HG03460 (cell line): ENCODE measurements around the gene RPL27.
"Not testable (repeated sequence)": the region's sequence is repeated elsewhere in the genome, so short reads cannot be mapped to it uniquely, and the experiment has no call there.

Experiments
- ATAC-seq: cut with Tn5 transposase; IDR thresholded peaks from one replicate; pipeline ENCODE4 v1.9.1; 2021; ENCODE audit not compliant: unreplicated experiment

The RPL27 gene

DNA sequence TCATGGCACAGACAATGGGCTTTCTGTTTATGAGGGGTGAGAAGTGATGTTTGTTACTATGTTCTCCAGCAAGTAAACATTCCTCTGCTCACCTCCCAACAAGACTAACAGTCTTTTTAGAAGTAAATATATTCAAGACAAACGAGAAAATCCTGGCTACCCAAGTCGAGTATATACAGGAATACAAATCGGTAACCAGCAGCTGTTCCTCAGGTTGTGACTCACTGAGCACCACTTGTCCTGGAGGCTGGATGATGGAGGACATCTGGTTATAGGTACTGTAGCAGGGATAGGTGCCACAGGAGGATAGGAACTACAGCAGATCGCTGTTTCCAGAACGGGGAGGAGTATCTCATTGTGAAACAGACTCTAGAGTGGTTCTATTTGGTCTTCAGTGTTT lies 5.3 kb upstream of the RPL27 start:
- no peak for ATAC-seq

DNA sequence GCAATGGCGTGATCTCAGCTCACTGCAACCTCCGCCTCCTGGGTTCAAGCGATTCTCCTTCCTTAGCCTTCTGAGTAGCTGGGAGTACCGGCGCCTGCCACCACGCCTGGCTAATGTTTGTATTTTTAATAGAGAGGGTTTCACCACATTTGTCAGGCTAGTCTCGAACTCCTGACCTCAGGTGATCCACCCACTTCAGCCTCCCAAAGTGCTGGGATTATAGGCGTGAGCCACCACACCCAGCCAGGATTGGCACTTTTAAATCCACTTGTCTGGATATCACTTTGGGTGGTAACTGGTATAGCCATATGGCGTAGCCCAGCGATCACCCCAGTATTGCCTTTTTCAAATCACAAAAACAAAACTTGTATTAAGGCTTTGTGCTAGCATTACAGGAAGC lies 4.3 kb upstream of the RPL27 start:
- ATAC-seq, result not testable (repeated sequence)

DNA sequence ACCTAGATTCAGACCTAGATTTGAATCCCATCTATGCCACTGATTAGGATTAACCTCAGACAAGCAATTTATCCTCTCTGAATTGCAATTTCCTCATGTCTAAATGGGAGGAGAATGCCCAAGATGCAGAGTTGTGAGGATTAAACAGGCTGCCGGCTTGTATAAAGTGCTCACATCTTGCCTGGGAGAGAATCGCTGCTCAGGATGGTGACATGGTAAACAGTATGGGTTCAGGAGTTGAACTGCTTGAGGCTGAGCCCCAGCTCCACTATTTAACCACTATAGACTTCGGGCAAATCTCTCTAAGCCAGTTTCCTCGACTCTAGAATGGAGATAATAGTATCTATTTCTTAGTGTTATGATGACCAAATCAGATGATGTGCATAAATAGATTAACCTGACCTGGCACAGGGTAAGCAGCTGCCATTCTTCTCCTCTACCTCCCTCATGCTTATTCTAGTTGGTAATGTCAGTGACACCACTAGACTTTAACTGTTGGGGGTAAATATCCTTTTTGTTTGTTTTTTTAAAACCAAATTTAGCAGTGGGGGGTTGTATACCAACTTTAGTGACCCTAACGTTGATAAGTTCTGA lies 732 bp upstream of the RPL27 start:
- no peak for ATAC-seq

GRCh38 chr17:42999003-42999525 lies 845 bp downstream of the RPL27 start:
- ATAC-seq, result no peak

GRCh38 chr17:43000894-43001293 lies 2.7 kb downstream of the RPL27 start:
- ATAC-seq, result not testable (repeated sequence)

DNA sequence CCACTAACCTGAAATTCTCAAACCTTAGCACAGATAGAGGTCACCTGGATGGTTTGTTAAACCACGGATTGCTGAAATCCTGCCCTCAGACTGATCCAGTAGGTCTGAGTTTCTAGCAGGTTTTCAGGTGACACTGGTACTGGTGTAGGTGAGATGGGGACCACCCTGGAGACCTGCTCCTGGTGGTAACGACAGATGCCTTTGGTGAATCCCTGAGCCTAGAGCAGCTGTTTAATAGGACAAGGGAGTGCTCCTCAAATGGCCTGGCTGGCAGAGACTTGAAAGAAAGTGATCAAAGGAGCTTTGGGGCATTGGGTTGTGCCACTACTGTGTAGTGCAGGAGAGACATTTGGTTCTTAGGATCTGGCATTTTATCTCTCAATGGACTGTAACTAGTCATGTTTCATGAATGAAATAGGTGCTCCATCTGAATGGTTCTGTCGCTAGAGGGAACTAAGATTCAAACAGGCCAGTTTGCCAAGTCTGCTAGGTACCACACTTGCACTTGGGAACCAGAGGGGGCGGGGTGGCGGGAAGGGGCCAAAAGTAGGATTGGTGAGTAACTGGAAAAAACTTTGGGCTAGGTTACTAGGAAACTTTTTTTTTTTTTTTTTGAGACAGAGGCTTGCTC lies 5.4 kb downstream of the RPL27 start:
- ATAC-seq, result no peak

GRCh38 chr17:43006639-43007551 lies 8.7 kb downstream of the RPL27 start, which contains the start of gene IFI35:
Gene IFI35 (plus strand): TSS chr17:43006784. CDS start chr17:43006948, 164 bp downstream.
- peak; percentile 82 for ATAC-seq

DNA sequence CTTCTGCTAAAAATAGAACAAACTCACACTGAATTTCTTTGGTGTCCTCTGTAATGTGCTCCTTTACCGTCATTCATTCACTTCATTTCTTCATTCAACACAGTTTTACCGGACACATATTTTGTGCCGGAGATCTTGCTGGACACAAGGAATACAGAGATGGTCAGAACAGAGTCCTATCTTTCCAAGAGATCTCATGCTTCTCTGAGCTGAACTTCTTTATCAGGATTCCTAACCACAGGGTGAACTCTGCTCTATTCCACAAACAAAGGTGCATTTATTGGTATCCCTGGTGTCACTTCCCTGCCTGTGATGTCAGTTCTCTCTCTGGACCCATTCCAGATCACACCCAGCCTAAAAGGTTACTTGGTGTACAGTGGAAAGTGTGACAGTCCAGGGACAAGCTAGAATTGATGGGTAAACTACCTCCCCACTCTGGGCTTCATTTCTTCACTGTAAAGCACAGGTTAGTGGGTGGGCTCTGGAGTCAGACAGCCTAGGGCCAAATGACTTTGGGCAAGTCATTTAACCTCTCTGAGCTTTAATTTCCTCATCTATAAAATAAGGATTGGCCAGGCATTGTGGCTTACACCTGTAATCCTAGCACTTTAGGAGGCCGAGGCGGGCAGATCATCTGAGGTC lies 12.6 kb downstream of the RPL27 start:
- ATAC-seq, result no peak

DNA sequence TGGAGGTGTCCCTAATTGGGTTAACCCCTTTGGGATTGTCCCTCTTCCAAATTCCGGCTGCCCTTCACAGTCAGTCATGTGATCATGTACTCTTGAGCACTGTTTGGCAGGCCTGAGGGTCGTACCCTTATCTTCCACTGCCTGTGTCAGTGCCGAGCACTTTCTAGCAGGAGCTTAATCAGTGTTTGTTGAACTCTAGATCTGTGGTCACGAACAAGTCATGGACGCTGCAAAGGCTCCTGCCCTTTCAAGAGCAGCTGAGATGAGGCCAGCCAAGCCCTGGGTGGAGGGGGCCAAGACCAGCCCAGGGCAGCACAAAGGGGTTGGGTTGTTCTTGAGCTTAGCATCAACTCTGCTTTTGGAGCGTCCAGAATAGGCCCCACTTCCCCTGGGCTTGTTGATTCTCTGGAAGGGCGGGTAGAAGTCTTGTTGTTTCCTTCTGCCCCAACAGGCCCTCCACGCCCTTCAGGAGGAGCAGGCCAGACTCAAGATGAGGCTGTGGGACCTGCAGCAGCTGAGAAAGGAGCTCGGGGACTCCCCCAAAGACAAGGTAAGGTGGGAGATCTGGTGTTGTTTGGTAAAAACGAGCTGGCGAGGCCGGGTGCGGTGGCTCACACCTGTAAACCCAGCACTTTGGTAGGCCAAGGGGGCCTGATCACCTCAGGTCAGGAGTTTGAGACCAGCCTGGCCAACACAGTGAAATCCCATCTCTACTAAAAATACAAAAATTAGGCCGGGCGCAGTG lies 13.7 kb downstream of the RPL27 start:
- no peak for ATAC-seq

GRCh38 chr17:43013296-43013695 lies 15.1 kb downstream of the RPL27 start:
- no peak for ATAC-seq

- no peak for ATAC-seq
These were observed 15.9 kb downstream of the RPL27 start for GRCh38 chr17:43014020-43014648.

DNA sequence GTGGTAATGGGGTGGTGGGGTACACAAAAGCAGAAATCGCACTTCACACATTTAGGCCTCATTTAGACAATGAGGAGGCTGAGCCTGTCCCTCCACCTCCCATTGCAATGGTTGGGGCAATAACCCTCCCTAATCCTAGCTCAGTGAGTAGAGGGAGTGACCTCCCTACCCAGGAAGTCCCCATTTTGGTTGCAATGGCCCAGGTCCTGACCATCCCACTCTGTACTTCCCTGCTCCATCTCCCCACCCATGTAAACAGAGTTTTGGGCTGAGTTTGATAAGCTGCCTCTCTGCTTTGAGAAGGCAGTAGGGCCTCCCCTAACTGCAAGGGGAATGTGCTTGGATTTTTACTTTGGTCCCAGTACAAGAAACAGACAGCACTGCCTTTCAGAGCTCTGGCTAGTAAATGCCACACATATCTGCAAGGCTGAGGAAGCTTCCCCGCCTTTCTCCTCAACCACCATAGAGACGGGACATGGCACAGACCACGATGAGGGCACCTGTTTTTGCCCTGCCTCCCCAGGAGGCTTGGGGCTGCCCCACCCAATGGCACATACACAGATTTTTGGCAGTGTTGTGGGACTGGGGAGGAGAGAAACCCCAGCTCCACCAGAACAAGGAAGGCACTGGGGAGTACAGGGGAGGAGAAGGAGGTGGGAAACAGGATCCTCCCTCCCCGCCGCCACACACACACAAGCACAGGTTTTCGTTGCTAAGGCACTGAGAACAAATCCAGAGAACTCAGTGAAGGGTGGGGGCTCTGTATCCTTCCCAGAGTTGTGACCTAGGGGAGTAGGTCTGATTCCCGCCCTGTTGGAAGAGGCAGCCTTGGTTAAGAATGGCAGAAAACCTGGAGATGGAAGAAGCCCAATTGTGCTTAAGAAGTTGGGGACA lies 16.7 kb downstream of the RPL27 start:
- no peak for ATAC-seq

- no peak for ATAC-seq
These were observed 17.4 kb downstream of the RPL27 start for GRCh38 chr17:43015579-43015978.

- no peak for ATAC-seq
These were observed 18.0 kb downstream of the RPL27 start for GRCh38 chr17:43016216-43016615.

DNA sequence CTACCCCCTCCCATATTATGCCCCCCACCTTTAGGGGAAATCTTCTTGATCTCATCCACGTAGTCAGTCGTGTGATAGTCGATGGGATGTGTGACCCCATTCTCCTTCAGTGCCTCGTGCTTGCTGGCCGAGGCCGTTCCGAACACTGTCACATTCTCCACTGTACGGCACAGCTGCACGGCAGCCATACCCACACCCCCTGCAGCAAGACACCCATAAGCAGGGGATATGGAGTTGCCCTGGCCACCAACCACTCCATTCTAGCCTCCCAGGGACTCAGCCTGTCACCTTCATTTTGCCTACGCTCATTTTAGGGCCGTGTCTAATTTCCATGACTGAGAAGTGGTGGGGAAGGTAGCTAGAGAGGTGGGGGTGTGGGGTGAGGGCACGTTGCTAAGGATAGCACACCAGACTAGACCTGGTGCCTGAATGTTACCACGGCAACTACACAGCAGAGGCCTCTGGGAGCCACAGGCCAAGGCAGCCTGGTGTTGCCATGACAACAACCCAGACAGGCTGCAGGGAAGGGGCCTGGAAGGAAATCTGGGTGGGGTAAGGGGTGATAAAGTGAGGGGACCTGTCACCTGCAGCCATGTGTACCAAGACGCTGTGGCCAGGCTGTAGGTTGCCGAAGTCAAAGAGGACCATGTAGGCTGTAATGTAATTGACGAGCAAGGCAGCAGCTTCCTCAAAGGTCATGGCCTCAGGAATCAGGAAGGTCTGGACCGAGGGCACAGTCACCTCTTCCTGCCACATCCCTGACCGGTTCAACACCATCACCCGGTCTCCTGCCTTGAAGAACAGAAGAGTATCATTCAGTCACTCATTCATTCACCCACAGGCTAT lies 20.0 kb downstream of the RPL27 start:
- ATAC-seq, result no peak

- ATAC-seq, result no peak
These were observed 20.7 kb downstream of the RPL27 start for GRCh38 chr17:43018932-43019331.

- ATAC-seq, result no peak
These were observed 21.2 kb downstream of the RPL27 start for GRCh38 chr17:43019418-43019817.

GRCh38 chr17:43020030-43020621 lies 21.9 kb downstream of the RPL27 start:
- ATAC-seq, result no peak
